ENCODE results near the gene USP9Y. TPM values are rescaled to one million over a fixed set of nuclear protein-coding genes. Genes with fewer than 3 reads are reported as not detected.
"Not testable (repeated sequence)": the region's sequence is repeated elsewhere in the genome, so short reads cannot be mapped to it uniquely, and the experiment has no call there.

USP9Y gene
- total RNA-seq, 1 experiment from 2014 or later: 29.1 TPM

GRCh38 chrY:12661745-12662681 is 39.0 kb upstream of the USP9Y start (continued):
- TF ChIP-seq ZNF281 (CRISPR knock-in tag; IDR thresholded peaks at IDR 0.05) (no peak), ZBTB21 (CRISPR knock-in tag; IDR thresholded peaks at IDR 0.05; ENCODE audit: borderline replicate concordance) (no peak), ZNF232 (CRISPR knock-in tag; IDR thresholded peaks at IDR 0.05) (no peak), PREB (CRISPR knock-in tag; IDR thresholded peaks at IDR 0.05; ENCODE audit: borderline replicate concordance) (no peak), ZNF423 (CRISPR knock-in tag; IDR thresholded peaks at IDR 0.05) (no peak), SOX15 (CRISPR knock-in tag; IDR thresholded peaks at IDR 0.05) (no peak), E2F1 (CRISPR knock-in tag; IDR thresholded peaks at IDR 0.05) (no peak), PRRX2 (CRISPR knock-in tag; IDR thresholded peaks at IDR 0.05) (no peak), GTF2I (CRISPR knock-in tag; conservative IDR thresholded peaks at IDR 0.05) (no peak), GRHL2 (CRISPR knock-in tag; IDR thresholded peaks at IDR 0.05; ENCODE audit: insufficient replicate concordance, severe bottlenecking) (no peak), CBFB (CRISPR knock-in tag; IDR thresholded peaks at IDR 0.05; ENCODE audit: low read depth) (no peak)

GRCh38 chrY:12662745-12663591 is 38.1 kb upstream of the USP9Y start:
- H3K9me3 Mint-ChIP-seq: no peaks in the 10 kb centered on the region
- H3K27ac Mint-ChIP-seq: peak overlapping the region; percentile 99
- peak overlapping the region; percentile 96 for H3K4me3 Mint-ChIP-seq
- CTCF ChIA-PET: interaction anchor here (1.3 kb wide), 1 partner anchor 41 kb away, joined by 3 read pairs; no protein-coding TSS in a partner anchor
- ATAC-seq: peak; percentile 67
- DNase-seq (ENCODE audit: low spot score): peak; percentile 23
- peaks cover 26% of the 10 kb centered on the region for H3K36me3 Mint-ChIP-seq
- H3K4me1 Mint-ChIP-seq: peaks cover 19% of the 10 kb centered on the region
- no peak for TF ChIP-seq GABPB1 (CRISPR knock-in tag; IDR thresholded peaks at IDR 0.05)
- TF ChIP-seq HMGXB4 (CRISPR knock-in tag; IDR thresholded peaks at IDR 0.05): no peak
- TF ChIP-seq ZSCAN18 (CRISPR knock-in tag; IDR thresholded peaks at IDR 0.05): no peak
- TF ChIP-seq PRDM15 (CRISPR knock-in tag; IDR thresholded peaks at IDR 0.05): peak; percentile 91
- POLR2A ChIA-PET: no interaction called here
- no peaks in the 10 kb centered on the region for H3K27me3 Mint-ChIP-seq (ENCODE audit: low read depth)

GRCh38 chrY:12663845-12664244 is 37.2 kb upstream of the USP9Y start:
- H3K4me3 Mint-ChIP-seq: peak overlapping the region; percentile 96
- peaks cover 32% of the 10 kb centered on the region for H3K36me3 Mint-ChIP-seq
- POLR2A ChIA-PET; ATAC-seq; H3K9me3 Mint-ChIP-seq; H3K27me3 Mint-ChIP-seq (ENCODE audit: low read depth); DNase-seq (ENCODE audit: low spot score); CTCF ChIA-PET: not testable (repeated sequence)
- peak overlapping the region; percentile 96 for H3K27ac Mint-ChIP-seq
- peaks cover 28% of the 10 kb centered on the region for H3K4me1 Mint-ChIP-seq
